ENCODE measurements around the gene SNED1. TPM values are rescaled to one million over a fixed set of nuclear protein-coding genes. Genes with fewer than 3 reads are reported as not detected.

Gene SNED1
- total RNA-seq, 1 donor from 2014 or later: 0.11 TPM

- no peaks in the 10 kb centered on the region for H3K36me3 ChIP-seq
- no peaks in the 10 kb centered on the region for H3F3A ChIP-seq (ENCODE audit: low read depth)
- H3K27ac ChIP-seq: no peak overlapping the region
- H3K79me2 ChIP-seq (ENCODE audit: low read depth): no peaks in the 10 kb centered on the region
- no peak overlapping the region for H3K4me3 ChIP-seq
- H3K9ac ChIP-seq: no peak overlapping the region
- no peak for DNase-seq (ENCODE audit: low spot score)
- H3K27me3 ChIP-seq: no peaks in the 10 kb centered on the region
- TF ChIP-seq EZH2 (IDR thresholded peaks at IDR 0.05): no peak
- TF ChIP-seq EZH2phosphoT487 (IDR thresholded peaks at IDR 0.05): no peak
- TF ChIP-seq CTCF (IDR thresholded peaks at IDR 0.05): no peak
- peaks cover 7% of the 10 kb centered on the region for H3K9me3 ChIP-seq (ENCODE audit: low read depth)
- H2AFZ ChIP-seq (replicated peaks): no peak overlapping the region
- Mint-ChIP-seq H3K27me3 (ENCODE audit: insufficient read depth, low read depth) (peaks cover 12% of the 10 kb centered on the region), H3K36me3 (no peaks in the 10 kb centered on the region), H3K27ac (no peak overlapping the region), H3K4me1 (no peaks in the 10 kb centered on the region), H3K4me3 (no peak overlapping the region), H3K9me3 (peaks cover 7% of the 10 kb centered on the region)
- H3K4me2 ChIP-seq: no peak overlapping the region
- H4K20me1 ChIP-seq (ENCODE audit: low read depth): no peaks in the 10 kb centered on the region
- no peaks in the 10 kb centered on the region for H3K4me1 ChIP-seq
Measured at GRCh38 chr2:241017228-241017940, 19.0 kb downstream of the SNED1 start.

- H2AFZ ChIP-seq (replicated peaks): no peak overlapping the region
- Mint-ChIP-seq H3K36me3 (no peaks in the 10 kb centered on the region), H3K9me3 (peaks cover 13% of the 10 kb centered on the region), H3K4me1 (no peaks in the 10 kb centered on the region), H3K27me3 (ENCODE audit: insufficient read depth, low read depth) (peaks cover 15% of the 10 kb centered on the region), H3K4me3 (no peak overlapping the region), H3K27ac (no peak overlapping the region)
- H3K4me2 ChIP-seq: no peak overlapping the region
- no peaks in the 10 kb centered on the region for H3K79me2 ChIP-seq (ENCODE audit: low read depth)
- H3K27me3 ChIP-seq: no peaks in the 10 kb centered on the region
- DNase-seq (ENCODE audit: low spot score): no peak
- H3F3A ChIP-seq (ENCODE audit: low read depth): no peaks in the 10 kb centered on the region
- H3K4me3 ChIP-seq: no peak overlapping the region
- H3K36me3 ChIP-seq: no peaks in the 10 kb centered on the region
- TF ChIP-seq EZH2phosphoT487 (IDR thresholded peaks at IDR 0.05) (no peak), EZH2 (IDR thresholded peaks at IDR 0.05) (no peak), CTCF (IDR thresholded peaks at IDR 0.05) (no peak)
- H3K4me1 ChIP-seq: no peaks in the 10 kb centered on the region
- H3K9me3 ChIP-seq (ENCODE audit: low read depth): peaks cover 11% of the 10 kb centered on the region
- no peak overlapping the region for H3K9ac ChIP-seq
- no peaks in the 10 kb centered on the region for H4K20me1 ChIP-seq (ENCODE audit: low read depth)
- no peak overlapping the region for H3K27ac ChIP-seq
Measured at GRCh38 chr2:241018051-241018891, 19.9 kb downstream of the SNED1 start.

GRCh38 chr2:241019441-241020139 is 21.2 kb downstream of the SNED1 start:
- H3K4me1 Mint-ChIP-seq: no peaks in the 10 kb centered on the region
- H3K4me1 ChIP-seq: no peaks in the 10 kb centered on the region
- H3K27me3 Mint-ChIP-seq (ENCODE audit: insufficient read depth, low read depth): peaks cover 11% of the 10 kb centered on the region
- no peaks in the 10 kb centered on the region for H3K79me2 ChIP-seq (ENCODE audit: low read depth)
- H3K4me2 ChIP-seq: no peak overlapping the region
- no peaks in the 10 kb centered on the region for H3K36me3 ChIP-seq
- TF ChIP-seq EZH2phosphoT487 (IDR thresholded peaks at IDR 0.05) (no peak), CTCF (IDR thresholded peaks at IDR 0.05) (no peak), EZH2 (IDR thresholded peaks at IDR 0.05) (no peak)
- no peaks in the 10 kb centered on the region for H4K20me1 ChIP-seq (ENCODE audit: low read depth)
- H3K9ac ChIP-seq: no peak overlapping the region
- H2AFZ ChIP-seq (replicated peaks): no peak overlapping the region
- no peak overlapping the region for H3K27ac ChIP-seq
- no peaks in the 10 kb centered on the region for H3K36me3 Mint-ChIP-seq
- DNase-seq (ENCODE audit: low spot score): no peak
- no peaks in the 10 kb centered on the region for H3F3A ChIP-seq (ENCODE audit: low read depth)
- H3K9me3 Mint-ChIP-seq: peaks cover 16% of the 10 kb centered on the region
- H3K27ac Mint-ChIP-seq: no peak overlapping the region
- H3K4me3 ChIP-seq: no peak overlapping the region
- H3K27me3 ChIP-seq: no peaks in the 10 kb centered on the region
- peaks cover 11% of the 10 kb centered on the region for H3K9me3 ChIP-seq (ENCODE audit: low read depth)
- H3K4me3 Mint-ChIP-seq: no peak overlapping the region
